ENCODE measurements around the gene RNF180.
A peak's percentile ranks its signal among the peaks of the same experiment; 100 is the strongest.

The RNF180 gene

GRCh38 chr5:64147379-64147778 lies 18.3 kb upstream of the RNF180 start:
- TF ChIP-seq CTCF (IDR thresholded peaks at IDR 0.05; ENCODE audit: extremely low read depth, missing control alignments): no peak
- DNase-seq (ENCODE audit: low spot score): no peak

- DNase-seq (ENCODE audit: low spot score): peak; percentile 63
- peak; percentile 61 for TF ChIP-seq CTCF (IDR thresholded peaks at IDR 0.05; ENCODE audit: extremely low read depth, missing control alignments)
Measured at GRCh38 chr5:64147849-64148441, 17.7 kb upstream of the RNF180 start.

GRCh38 chr5:64149268-64149667 lies 16.4 kb upstream of the RNF180 start:
- TF ChIP-seq CTCF (IDR thresholded peaks at IDR 0.05; ENCODE audit: extremely low read depth, missing control alignments): no peak
- DNase-seq (ENCODE audit: low spot score): no peak

GRCh38 chr5:64149857-64150521 lies 15.7 kb upstream of the RNF180 start:
- DNase-seq (ENCODE audit: low spot score): no peak
- no peak for TF ChIP-seq CTCF (IDR thresholded peaks at IDR 0.05; ENCODE audit: extremely low read depth, missing control alignments)

- no peak for TF ChIP-seq CTCF (IDR thresholded peaks at IDR 0.05; ENCODE audit: extremely low read depth, missing control alignments)
- no peak for DNase-seq (ENCODE audit: low spot score)
Measured at GRCh38 chr5:64156261-64156660, 9.4 kb upstream of the RNF180 start.

GRCh38 chr5:64158827-64159226 lies 6.8 kb upstream of the RNF180 start:
- DNase-seq (ENCODE audit: low spot score): no peak
- TF ChIP-seq CTCF (IDR thresholded peaks at IDR 0.05; ENCODE audit: extremely low read depth, missing control alignments): no peak

- no peak for TF ChIP-seq CTCF (IDR thresholded peaks at IDR 0.05; ENCODE audit: extremely low read depth, missing control alignments)
- DNase-seq (ENCODE audit: low spot score): no peak
Measured at GRCh38 chr5:64160201-64160600, 5.4 kb upstream of the RNF180 start.

Measured in GM20000 (cell line).